LNCAP (cell line): ENCODE results near the gene ELMOD3.

Experiments
- TF ChIP-seq, protein P1 (sequence below): fragments of 450-650 bp; IDR thresholded peaks from 2 replicates; pipeline ENCODE4 v1.5.1; 2017; ENCODE audit warnings: mild to moderate bottlenecking

ELMOD3 gene

DNA sequence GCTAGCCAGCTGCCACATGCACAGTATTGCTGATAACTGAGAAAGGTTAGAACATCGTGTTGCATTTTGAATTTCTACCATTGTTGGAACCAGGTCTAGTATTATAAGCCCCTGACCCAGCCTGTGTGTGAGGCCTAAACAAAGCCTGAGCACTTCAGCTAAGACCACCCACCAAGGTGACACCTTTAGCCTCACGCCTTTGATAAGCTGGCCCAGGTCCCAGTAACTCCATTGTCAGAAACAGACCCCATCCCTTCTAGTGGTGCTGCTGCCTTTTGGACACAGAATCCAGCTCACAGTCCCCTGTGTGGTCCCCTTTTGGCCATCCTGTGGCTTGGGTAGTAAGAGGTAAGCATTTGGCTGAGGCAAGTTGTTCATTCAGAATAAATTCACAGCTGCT is 1.6 kb downstream of the ELMOD3 start:
- TF ChIP-seq, protein P1, sequence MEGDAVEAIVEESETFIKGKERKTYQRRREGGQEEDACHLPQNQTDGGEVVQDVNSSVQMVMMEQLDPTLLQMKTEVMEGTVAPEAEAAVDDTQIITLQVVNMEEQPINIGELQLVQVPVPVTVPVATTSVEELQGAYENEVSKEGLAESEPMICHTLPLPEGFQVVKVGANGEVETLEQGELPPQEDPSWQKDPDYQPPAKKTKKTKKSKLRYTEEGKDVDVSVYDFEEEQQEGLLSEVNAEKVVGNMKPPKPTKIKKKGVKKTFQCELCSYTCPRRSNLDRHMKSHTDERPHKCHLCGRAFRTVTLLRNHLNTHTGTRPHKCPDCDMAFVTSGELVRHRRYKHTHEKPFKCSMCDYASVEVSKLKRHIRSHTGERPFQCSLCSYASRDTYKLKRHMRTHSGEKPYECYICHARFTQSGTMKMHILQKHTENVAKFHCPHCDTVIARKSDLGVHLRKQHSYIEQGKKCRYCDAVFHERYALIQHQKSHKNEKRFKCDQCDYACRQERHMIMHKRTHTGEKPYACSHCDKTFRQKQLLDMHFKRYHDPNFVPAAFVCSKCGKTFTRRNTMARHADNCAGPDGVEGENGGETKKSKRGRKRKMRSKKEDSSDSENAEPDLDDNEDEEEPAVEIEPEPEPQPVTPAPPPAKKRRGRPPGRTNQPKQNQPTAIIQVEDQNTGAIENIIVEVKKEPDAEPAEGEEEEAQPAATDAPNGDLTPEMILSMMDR = no peak

GRCh38 chr2:85357736-85358135 is 3.2 kb downstream of the ELMOD3 start:
- TF ChIP-seq, protein P1 = no peak

DNA sequence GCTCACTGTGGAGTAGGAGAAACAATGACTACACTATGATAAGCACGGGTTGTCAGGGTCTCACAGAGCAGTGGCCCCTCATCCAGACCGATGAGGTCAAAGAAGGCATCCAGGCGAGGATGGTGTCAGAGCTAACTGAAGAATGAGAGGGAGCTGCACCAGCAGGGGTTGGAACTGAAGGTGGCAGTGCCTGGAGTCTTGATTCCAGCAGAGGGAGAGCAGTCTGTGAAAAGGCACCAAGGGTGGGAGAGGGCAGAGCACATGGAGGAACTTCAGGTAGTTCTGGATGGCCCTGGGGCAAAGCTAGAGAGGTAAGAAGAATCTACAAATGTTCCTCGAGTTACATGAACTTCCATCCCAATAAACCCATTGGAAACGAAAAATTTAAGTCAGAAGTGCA is 12.6 kb downstream of the ELMOD3 start:
- TF ChIP-seq, protein P1 = no peak

DNA sequence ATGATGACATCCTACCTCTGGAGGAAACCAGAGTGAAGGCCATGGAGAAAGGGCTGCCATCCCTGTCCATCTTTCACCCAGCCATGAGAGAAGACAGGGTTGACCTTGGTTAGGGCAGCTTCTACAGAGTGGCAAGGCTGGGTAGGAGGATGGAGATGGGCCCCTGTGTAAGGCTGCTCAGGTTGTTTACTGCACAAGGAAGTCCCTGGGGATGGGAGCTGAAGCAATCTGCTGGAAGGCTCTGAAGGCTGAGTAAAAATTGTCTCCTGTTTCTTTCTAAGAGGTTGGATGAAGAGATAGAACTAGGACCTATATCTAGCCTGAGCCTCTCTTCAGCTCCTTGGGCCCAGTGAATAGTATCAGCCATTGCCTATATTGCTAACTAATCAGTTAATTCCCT is 14.4 kb downstream of the ELMOD3 start:
- TF ChIP-seq, protein P1 = no peak

GRCh38 chr2:85369500-85369899 is 14.9 kb downstream of the ELMOD3 start:
- TF ChIP-seq, protein P1 = no peak

DNA sequence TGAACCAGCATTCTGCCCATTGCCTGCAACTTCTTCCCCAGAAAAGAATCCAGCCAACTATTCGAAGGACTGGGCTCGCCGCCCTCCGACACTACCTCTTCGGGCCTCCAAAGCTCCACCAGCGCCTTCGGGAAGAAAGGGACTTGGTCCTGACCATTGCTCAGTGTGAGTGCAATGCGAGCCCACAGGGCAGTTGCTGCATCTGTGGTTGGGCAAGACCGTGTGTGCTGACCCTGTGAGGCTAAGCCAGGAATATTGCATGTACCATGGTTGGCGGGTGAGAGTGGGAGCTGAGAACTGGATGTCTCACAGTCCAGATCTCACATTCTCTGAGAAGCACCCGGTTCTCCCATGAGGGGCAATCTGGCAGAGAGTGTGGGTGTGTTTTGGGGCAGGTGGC is 16.5 kb downstream of the ELMOD3 start:
- TF ChIP-seq, protein P1 = no peak

- TF ChIP-seq, protein P1 = no peak
Observed at GRCh38 chr2:85376291-85377065, 21.9 kb downstream of the ELMOD3 start.

GRCh38 chr2:85377083-85377482 is 22.5 kb downstream of the ELMOD3 start:
- TF ChIP-seq, protein P1 = no peak
